Hematopoietic multipotent progenitor cell (in vitro differentiated cells): Measurements from ENCODE around the gene PARD3B. TPM values are rescaled to one million over a fixed set of nuclear protein-coding genes. Genes with fewer than 3 reads are reported as not detected.

Experiments
- DNase-seq, 3 donors: peaks; one replicate each; pipeline ENCODE4 v3.0.0-alpha.2; 2011 to 2015; ENCODE audit warnings: low read depth in 2 of 3, low spot score in 2 of 3
- total RNA-seq: library from RNA; depleted of rRNA; stranded (reverse); fragments of >200 nt; gene quantifications from one replicate; pipeline ENCODE4 v1.2.3, GENCODE V29; 2012

Gene PARD3B
- total RNA-seq, 1 donor: 2.7 TPM

GRCh38 chr2:205288686-205289085 lies 743.4 kb downstream of the PARD3B start:
- DNase-seq: no peak

GRCh38 chr2:205290299-205290698 lies 745.0 kb downstream of the PARD3B start:
- DNase-seq: no peak

GRCh38 chr2:205292665-205293295 lies 747.5 kb downstream of the PARD3B start:
- DNase-seq: no peak

- DNase-seq: no peak
Measured at GRCh38 chr2:205293559-205293958, 748.3 kb downstream of the PARD3B start.

GRCh38 chr2:205296959-205297358 lies 751.7 kb downstream of the PARD3B start:
- DNase-seq: no peak

GRCh38 chr2:205297368-205297767 lies 752.1 kb downstream of the PARD3B start:
- no peak for DNase-seq

- no peak for DNase-seq
Measured at GRCh38 chr2:205297846-205298245, 752.6 kb downstream of the PARD3B start.

GRCh38 chr2:205311201-205311600 lies 765.9 kb downstream of the PARD3B start:
- DNase-seq: no peak

- DNase-seq: no peak
Measured at GRCh38 chr2:205321231-205321630, 776.0 kb downstream of the PARD3B start.

GRCh38 chr2:205323929-205324328 lies 778.7 kb downstream of the PARD3B start:
- no peak for DNase-seq

- no peak for DNase-seq
Measured at GRCh38 chr2:205324355-205324754, 779.1 kb downstream of the PARD3B start.

GRCh38 chr2:205333351-205333750 lies 788.1 kb downstream of the PARD3B start:
- DNase-seq: no peak

- no peak for DNase-seq
Measured at GRCh38 chr2:205337274-205337673, 792.0 kb downstream of the PARD3B start.

- DNase-seq: no peak
Measured at GRCh38 chr2:205338156-205338555, 792.9 kb downstream of the PARD3B start.

GRCh38 chr2:205343103-205343502 lies 797.8 kb downstream of the PARD3B start:
- DNase-seq: no peak

GRCh38 chr2:205346649-205347048 lies 801.4 kb downstream of the PARD3B start:
- no peak for DNase-seq

GRCh38 chr2:205347899-205348298 lies 802.6 kb downstream of the PARD3B start:
- no peak for DNase-seq

GRCh38 chr2:205352094-205352493 lies 806.8 kb downstream of the PARD3B start:
- no peak for DNase-seq

GRCh38 chr2:205352593-205352992 lies 807.3 kb downstream of the PARD3B start:
- no peak for DNase-seq

GRCh38 chr2:205357732-205358131 lies 812.5 kb downstream of the PARD3B start:
- no peak for DNase-seq

- no peak for DNase-seq
Measured at GRCh38 chr2:205358351-205358815, 813.1 kb downstream of the PARD3B start.

- DNase-seq: no peak
Measured at GRCh38 chr2:205361272-205361671, 816.0 kb downstream of the PARD3B start.

- DNase-seq: no peak
Measured at GRCh38 chr2:205361970-205362369, 816.7 kb downstream of the PARD3B start.
